Fibroblast of upper back skin (primary cell): ENCODE data around the gene RTN4RL2.

Source experiments
- DNase-seq: peaks from one replicate; pipeline ENCODE4 v3.0.0-alpha.2; 2013

The RTN4RL2 gene

DNA sequence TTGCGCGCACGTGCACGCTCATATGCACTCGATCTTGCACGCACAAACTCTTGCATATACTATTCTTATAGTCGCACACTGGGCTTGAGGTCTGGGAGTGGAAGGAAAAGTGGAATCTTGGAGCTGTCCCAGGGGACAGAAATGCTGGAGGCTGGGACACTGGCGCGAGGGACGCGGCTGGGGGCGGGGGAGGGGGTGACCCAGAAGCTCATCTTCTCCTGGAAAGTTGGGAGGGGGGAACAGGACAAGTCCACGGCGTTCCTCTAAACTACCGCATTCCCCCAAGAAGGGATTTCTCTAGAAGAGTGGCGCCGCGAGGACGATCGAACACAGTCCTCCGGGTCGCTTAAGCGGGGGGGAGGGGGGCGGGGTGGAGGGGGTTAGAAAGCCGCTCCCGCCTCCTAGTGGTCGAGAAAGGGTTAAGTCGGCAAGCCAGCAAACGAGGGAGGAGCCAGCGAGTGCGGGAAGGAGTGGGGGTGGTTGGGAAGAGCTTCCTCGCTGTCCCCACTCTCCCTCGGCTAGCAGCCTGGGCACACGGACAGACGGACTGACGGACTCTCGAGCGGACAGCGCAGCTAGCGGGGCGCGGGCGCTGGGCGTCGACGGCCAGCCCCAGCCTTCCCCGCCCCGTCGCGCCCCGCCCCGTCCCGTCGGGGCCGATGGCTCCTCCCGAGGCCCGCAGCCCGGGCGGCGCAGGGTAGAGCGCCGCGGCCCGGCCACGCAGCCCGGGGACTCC lies at the start of gene RTN4RL2:
TSS of gene RTN4RL2 (plus strand) at position 507 of the 736 bp plus-strand sequence. CDS start 338 bp downstream, outside the sequence.
- DNase-seq, result peak; percentile 58

DNA sequence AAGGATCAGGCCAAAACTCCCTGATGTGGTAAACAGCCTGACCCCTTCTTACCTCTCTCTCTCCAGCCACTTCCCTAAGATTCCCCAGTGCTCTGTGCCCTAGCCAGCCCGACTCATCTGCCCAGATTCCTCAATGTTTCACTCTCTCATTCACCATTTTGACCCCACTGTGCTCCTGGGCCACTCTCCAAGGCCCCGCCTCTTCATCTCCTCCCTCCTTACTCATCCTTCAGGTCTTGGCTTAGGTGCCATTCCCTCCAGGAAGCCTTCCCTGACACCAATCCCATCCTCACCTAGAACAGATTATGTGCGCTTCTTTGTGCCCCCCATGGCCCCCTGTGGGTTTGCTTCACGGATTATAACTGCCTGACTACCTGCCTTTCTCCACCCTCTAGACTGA lies 46.6 kb upstream of the RTN4RL2 start:
- no peak for DNase-seq

- no peak for DNase-seq
These were observed 45.6 kb upstream of the RTN4RL2 start for GRCh38 chr11:57414612-57415212.

GRCh38 chr11:57416436-57416835 lies 43.9 kb upstream of the RTN4RL2 start:
- no peak for DNase-seq

GRCh38 chr11:57417056-57417455 lies 43.3 kb upstream of the RTN4RL2 start:
- DNase-seq, result peak; percentile 37

DNA sequence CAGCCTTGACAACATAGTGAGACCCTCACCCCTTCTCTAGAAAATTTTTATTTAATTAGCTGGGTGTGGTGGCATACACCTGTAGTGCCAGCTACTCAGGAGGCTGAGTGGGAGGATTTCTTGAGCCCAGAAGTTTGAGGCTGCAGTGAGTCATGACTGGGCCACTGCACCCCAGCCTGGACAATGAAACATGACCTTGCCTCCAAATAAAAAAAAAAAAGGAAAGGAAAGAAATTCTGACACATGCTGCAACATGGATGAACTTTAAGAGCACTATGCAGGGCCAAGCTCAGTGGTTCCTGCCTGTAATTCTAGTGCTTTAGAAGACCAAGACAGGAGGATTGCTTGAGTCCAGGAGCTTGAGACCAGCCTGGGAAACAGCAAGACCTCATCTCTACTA lies 42.2 kb upstream of the RTN4RL2 start:
- DNase-seq, result no peak

- no peak for DNase-seq
These were observed 41.2 kb upstream of the RTN4RL2 start for GRCh38 chr11:57419146-57419545.

DNA sequence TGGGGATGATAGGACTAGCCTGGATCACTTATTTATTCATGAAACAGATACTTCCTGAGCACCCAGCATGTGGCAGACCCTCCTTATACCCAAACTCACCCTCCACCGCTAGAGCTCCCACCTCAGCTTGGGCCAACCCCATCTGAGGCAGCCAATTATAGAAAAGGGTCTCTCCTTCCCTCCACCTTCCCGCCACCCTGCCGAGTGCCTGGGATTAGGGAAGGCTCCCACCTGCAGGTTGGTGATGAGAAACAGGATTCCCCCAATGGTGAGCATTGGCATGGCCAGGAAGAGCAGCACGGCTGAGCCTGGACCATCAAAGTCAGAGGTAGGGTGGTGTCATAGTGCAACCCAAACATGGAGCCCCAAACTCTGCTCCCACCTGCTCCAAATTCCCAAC lies 39.3 kb upstream of the RTN4RL2 start:
- no peak for DNase-seq

DNA sequence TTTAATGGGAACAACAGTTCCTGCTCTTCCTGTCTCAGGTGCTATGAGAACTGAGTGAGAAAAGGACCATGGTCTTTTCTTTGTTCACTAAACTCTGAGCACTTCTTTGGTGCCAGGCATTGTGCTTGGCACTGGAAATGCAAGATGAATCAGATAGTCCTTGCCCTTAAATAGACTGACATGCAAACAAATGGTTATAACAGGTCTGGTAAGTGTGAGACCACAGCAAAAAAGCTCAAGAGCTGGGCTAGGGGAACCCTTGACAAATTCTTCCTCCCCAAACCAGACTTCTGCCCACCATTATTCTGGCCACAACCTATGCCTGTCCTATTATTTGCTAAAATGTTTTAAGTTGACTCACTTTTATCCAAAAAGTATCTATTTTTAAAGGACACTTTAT lies 38.5 kb upstream of the RTN4RL2 start:
- DNase-seq, result no peak

GRCh38 chr11:57422669-57423068 lies 37.7 kb upstream of the RTN4RL2 start:
- DNase-seq, result no peak

DNA sequence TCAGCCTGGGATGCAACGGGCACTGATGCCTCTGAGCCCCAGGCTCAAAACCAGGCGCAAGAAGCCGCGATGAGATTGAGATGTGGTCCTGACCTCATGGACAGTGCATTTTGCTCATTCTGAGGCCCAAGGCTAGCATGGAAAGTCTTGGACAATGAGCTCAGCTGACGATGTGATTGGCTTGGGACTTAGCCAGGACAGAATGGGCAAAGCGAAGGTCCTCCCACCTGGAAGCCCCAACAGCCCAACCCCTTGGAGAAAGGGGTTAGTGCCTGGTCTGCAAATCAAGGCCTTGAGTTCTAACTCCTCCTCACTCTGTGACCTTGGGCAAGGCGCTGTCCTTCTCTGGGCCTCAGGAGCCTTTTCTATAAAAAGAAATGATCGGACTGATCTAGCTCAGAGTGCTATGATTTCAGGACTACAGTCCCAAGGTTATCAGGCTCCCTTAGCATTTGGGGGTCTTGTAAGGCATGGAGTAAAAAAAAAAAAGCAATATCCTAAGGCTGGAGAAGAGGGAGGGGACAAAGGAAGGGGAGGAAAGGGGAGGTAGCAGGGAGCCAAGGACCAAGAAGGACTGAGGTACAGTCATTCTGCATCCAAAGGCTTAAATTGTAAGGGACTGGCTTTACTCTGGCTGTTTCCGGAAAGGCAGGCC lies 36.1 kb upstream of the RTN4RL2 start:
- DNase-seq, result no peak

DNA sequence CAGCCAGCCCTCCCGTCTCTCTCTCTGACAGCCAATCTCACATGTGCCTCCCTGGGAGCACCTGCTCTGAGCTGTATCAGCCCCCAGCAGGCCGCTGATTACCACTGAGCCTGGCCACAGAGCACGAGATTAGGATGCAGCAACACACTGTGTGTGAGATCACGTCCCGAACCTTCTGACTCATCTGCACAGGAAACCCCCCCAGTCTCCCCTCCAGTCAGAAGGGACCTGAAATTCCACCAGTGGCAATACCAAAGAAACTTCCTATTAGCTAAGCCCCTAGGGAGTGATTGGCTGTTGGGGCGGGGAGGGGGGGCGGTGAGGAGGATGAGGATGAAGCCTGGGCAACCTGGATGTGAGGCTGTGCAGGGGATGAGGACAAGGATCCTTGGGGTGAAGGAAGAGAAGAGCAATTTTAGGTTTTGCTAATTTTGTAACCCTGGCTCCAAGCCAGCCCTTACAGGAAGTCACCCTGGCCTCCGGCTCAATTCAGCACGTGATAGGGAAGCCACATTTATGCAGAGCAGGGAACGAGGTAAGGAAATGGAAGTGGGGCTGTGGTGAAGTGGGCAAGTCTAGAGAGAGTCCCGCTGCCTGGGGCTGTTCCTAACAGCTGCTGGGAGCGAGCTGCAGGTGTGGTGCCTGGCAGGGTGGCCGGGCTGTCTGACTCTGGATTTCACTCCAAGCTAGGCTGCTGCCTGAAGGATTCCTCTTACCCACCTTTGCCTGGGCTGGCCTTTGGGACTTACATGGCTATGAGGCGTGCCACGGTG lies 35.4 kb upstream of the RTN4RL2 start:
- peak; percentile 90 for DNase-seq

- DNase-seq, result peak; percentile 25
These were observed 34.5 kb upstream of the RTN4RL2 start for GRCh38 chr11:57425565-57426438.

DNA sequence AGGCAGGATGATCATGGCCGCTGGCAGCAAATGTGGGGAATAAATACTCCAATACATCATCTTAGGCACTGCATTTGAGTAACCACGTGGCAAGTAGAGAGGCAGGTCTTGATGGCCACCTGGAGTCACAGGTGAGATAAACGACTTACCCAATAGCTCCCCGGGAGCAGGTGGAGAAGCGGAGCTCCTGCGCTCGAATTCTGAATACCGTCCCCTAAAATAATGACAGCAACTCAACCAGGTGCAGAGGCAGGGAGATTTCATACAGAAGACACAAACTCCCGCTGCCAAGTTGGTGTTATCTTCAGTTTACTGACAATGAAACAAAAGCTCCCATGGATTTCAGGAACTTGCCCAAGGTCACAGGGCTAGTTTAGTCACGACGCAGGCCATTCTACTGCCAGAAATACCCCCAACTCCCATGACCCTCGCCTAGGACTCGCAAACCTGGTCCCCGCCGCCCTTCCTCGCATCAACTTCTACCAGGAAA lies 33.8 kb upstream of the RTN4RL2 start:
- no peak for DNase-seq

DNA sequence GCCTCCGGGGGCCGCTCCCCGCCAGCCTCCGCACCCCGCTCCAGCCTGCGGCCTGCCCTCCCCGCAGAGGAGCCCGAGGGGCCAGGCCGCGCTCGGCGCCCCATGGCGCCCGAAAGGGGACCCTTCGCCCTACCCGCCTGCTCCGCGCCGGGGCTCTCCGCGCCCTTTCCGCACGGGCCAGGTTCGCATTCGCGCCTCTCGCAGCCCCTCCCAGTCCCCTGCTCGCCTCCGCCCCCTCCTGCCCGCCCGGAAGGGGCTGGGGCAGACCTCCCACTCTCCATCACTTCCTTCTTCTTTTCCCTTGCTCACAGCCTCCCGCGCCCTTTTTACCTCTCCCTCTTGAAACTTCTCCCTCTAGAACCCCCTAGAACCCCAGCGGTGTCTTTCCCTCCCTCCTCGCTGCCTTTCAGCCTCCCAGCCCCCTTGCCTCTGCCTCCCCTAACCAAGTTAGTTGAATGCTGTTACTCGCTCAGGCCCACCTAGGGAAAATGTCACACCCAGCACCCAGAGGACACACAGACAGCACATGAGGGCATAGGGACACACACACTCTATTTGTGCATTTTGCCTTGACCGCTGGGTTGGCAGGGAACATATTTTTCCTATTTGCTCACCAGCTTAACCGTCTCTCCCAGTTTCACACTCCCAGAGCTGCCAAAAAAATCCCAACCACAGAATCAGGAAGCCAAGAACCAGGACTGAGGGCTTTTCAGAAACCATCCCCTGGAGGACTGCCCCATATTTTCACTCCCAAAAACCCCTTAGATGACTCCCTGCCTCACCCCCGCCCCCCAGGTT lies 33.2 kb upstream of the RTN4RL2 start, which contains the start of gene SLC43A3:
TSS of gene SLC43A3 (minus strand) at position 193 of the 798 bp plus-strand sequence. CDS start 949 bp downstream, outside the sequence.
- DNase-seq, result peak; percentile 95

DNA sequence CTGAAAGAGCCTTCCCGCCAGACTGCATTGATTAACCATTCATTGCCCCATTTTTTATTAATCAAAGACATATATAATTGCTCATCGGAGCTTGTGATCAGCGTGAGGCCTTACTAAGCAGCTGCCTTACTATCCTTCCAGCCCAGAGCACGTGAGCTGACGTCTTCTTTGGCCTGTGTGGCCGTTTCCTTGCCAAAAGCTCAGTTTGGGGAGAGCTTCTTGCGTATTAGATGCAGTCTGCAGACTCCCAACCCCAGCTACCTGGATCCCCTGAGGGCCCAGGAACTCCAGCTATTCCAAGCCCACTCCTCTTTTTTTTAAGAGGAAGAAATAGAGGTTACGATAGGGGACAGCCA lies 32.6 kb upstream of the RTN4RL2 start:
- DNase-seq, result no peak

GRCh38 chr11:57428643-57429042 lies 31.7 kb upstream of the RTN4RL2 start:
- DNase-seq, result no peak

DNA sequence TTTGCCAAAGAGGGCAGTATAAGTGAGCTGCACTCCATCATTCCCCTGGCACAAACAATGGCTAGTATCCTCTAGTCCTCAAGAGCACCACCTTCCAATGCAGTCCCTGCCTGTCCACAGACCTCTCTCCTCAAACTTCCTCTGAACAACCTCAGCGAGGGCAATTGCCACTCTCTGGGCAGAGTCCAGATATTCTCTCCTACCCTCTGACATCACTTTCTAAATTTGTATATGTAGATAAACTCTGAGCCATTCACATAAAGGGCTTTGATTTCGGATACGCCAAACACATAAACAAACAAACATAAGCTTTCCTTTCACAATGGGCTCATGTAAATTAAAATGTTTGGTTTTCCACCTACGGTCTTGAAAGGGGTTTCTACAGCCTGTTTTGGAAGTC lies 30.4 kb upstream of the RTN4RL2 start:
- no peak for DNase-seq

DNA sequence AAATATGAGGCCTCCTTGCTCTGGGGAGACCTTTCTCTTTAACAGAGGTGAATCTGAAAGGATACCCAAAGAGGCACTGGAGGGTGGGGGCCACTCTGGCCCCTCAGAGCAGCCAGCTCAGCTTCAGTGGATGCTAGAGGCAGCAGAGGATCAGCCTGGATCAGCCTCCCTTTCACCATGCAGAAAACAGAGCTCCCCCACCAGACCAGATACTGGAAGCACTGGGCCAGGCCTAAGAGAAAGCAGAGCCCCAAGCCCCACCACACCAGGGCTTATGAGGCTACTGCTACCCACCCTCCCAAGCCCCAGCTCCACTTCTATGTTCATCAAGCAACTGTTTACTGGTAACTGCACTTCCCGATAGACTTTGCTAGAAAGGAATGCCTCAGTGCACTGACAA lies 29.4 kb upstream of the RTN4RL2 start:
- no peak for DNase-seq

DNA sequence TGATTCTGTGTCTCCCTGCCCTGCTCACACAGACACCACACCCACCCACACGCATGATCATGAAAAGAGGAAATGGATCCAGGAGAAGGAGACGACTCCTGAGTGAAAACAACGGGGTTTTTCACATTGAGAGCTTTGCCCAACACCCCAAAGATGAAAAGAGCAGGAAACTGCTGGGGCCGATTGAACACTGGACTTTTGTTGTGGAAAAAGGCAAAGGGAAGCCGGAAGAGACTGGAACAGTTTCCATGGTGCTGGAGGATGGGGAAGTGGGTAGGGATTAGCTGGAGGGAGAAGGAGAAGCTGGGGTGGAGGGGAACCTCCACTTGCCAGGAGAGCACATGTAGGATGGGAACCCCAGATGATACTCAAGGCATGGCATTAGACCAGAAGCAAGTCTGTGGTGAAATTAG lies 28.2 kb upstream of the RTN4RL2 start:
- DNase-seq, result no peak

GRCh38 chr11:57432714-57433163 lies 27.6 kb upstream of the RTN4RL2 start:
- peak; percentile 86 for DNase-seq
